Activated gamma-delta T cell (primary cell): ENCODE measurements around the gene NWD2.

Source experiments
- DNase-seq: peaks from one replicate; lab custom pipeline; 2025; lab: John Stamatoyannopoulos, UW

Gene NWD2

GRCh38 chr4:37279894-37280592 is 35.5 kb downstream of the NWD2 start:
- no peak for DNase-seq

DNA sequence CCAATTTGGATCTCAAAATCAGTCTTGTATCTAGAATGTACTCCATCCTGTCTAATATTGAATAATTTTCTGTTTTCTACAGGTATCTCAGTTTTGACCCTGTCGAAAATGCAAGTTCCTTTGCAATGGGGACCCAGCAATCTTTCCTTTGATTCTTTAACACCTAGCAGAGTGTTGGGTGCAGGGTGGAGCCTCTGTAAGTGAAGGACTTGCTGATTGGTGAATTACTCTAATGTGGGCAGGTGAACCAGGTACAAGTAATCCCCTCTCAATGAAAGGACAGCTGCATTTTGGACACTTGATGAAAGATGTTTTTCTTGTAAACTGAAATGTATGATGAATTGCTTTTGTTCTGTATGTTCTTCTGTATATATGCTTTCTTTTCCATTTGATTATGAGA is 54.9 kb downstream of the NWD2 start:
- DNase-seq = no peak

- DNase-seq = no peak
Observed at GRCh38 chr4:37304612-37305011, 60.1 kb downstream of the NWD2 start.

DNA sequence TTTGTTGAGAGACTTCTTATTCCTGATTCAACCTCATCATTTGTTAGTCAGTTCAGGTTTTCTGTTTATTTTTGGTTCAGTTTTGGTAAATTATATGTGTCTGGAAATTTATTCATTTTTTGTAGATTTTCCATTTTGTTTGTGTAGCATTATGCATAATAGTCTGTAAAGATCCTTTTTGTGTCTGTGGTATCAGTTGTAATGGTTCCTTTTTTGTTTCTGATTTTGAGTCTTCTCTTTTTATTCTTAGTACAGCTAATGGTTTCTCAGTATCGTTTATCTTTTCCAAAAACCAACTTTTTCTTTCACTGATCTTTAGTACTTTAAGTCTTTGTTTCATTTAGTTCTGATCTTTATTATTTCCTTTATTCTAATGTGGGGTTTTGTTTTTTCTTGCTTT is 61.4 kb downstream of the NWD2 start:
- no peak for DNase-seq

DNA sequence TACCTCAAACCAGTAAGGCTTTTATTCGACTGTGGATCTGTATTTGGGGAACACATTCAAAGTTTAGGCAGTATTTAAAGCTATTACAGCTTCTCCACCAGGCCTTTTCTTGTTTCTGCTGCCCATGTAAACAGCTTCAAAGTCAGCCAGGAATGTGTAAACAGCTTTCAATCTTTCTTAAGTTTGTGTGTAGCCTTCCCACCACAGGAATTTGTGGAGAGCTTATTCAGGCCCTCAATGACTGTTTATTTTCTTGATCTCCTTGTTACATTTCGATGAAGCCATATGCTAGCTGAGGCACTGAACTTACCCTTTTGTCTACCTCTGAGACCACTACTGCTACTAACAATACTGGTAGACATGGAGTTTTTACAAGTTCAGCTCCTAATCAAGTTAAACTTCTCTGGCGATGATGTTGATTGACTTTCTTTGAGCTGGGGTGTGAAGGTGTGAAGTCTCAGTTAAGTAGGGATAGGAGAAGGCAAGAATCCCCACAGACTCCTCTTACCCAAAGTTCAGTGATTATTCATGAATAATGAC is 72.6 kb downstream of the NWD2 start:
- DNase-seq = no peak

- DNase-seq = no peak
Observed at GRCh38 chr4:37320513-37321235, 76.1 kb downstream of the NWD2 start.

- no peak for DNase-seq
Observed at GRCh38 chr4:37322122-37322521, 77.6 kb downstream of the NWD2 start.

- DNase-seq = no peak
Observed at GRCh38 chr4:37324546-37324945, 80.0 kb downstream of the NWD2 start.

DNA sequence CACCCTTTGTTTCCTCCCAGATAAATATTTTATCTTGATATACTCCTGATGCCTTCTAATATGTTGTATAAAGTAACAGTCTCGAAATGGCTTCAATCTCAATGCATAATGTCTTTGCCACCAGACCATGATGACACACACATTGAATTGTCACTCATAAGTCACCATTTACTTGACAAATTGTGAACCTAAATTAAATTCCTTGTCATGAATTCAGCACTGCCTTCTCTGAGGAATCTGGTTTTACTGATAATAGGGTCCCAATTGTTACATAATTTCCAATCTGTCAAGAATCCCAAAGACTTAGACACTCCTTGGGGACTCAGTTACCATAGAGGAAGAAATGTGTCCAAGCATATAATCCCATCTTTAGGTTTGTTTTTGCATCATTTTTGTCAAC is 82.3 kb downstream of the NWD2 start:
- DNase-seq = no peak

DNA sequence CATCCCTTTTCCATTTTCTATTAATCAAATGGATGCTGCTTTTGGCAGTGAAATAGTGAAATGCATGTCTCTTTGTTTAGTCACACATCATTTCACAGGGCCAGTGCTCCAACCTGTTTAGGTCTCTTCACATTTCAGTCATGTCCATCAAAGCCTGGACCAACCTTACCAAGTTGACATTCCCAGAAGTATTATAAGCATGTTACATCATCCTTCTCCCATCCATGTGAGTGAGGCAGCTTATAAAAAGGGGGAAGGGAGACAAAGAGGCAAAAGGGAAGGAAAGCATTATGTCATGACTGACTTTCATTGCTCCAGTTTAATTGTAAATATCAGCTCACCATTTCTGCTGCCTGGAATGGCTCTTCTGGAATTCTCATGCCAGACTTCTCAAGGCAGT is 94.4 kb downstream of the NWD2 start:
- DNase-seq = no peak

DNA sequence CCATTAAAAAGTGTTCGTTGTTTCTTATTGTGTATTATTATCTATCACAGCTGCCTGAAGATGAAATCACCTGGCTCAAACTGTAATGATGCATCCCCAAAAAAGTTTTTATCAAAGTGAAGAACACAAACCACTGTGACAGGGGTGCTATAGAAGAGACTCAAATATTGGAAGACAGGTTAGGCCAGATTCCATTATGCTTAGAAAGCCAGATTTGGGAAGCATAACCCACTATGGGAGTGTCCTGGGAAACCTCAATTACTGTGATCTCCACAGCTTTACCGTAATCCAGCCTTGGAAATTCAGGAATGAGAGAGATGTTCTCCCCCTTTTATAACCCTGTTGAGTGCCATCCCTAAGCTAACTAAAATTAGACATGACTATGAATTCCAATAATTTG is 114.2 kb downstream of the NWD2 start:
- no peak for DNase-seq

DNA sequence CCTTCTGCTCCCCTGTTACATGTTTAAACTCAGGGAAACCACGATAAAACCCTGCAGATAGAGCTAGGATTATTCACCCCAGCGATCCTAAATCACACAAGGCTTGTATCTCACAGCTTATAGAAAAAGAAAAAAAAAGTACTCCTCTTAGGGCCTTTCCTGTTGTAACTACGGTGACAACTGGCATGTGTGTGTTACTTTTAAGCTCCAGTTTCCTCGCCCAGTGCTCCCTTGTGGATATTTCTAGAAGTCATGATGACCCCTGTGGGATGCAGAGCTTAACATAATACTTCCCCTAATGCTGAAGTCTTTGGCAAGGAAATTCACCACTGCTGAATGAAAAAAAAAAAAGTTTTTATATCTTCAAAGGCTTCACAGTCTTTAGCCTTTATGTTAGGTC is 114.7 kb downstream of the NWD2 start:
- DNase-seq = no peak

GRCh38 chr4:37365888-37366287 is 121.3 kb downstream of the NWD2 start:
- DNase-seq = no peak

- no peak for DNase-seq
Observed at GRCh38 chr4:37367901-37368300, 123.4 kb downstream of the NWD2 start.

DNA sequence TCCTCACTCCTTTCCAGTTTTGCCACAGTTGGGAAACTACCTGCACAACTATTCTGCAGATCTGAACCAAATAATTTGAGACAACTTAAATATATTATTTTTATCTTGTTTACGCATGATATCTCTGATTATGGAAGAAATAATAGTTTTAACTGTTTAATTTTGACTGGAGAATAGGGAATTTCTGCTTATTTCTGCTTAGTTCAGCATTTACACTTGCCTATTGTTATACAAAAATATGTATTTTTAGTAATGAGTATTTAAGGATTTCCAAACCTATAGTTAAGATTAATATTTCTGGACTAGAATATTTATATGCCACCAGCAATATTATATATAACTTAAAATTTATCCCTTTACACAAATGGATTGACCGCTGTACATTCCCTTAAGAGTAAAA is 125.5 kb downstream of the NWD2 start:
- no peak for DNase-seq

GRCh38 chr4:37381040-37381668 is 136.6 kb downstream of the NWD2 start:
- no peak for DNase-seq

- no peak for DNase-seq
Observed at GRCh38 chr4:37383579-37384229, 139.2 kb downstream of the NWD2 start.

GRCh38 chr4:37385424-37385823 is 140.9 kb downstream of the NWD2 start:
- no peak for DNase-seq

DNA sequence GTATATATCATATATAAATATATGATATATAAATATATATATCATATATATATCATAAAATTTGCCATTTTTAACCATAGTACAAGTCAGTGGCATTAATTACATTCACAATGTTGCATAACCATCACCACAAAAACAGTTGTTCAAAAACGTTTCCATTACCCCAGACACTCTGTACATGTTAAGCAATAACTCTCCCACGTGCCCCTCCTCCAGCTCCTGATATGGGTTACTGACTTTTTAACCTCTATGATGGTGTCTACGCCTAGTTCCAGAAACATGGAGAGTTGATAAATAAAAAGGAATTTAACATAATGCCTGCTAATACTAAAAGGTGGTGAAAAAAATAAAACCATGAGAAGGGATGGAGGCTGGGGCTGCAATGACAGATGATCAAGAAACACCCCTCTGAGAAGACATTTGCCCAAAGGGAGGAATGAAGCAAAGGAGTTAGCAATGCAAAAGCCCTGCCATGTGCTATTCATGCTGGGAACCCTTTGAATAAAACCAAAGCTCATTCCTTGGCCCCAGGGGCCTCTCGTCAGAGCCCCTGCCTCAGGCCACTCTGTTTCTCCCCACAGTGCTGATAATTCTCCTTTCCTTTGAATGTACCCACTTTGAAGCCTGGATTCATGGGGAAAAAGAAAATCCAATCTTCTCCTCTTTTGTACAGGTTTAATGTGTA is 144.3 kb downstream of the NWD2 start:
- DNase-seq = no peak

- DNase-seq = no peak
Observed at GRCh38 chr4:37389366-37389765, 144.8 kb downstream of the NWD2 start.

GRCh38 chr4:37389967-37390580 is 145.5 kb downstream of the NWD2 start:
- DNase-seq = no peak
